ENCODE results near the gene GRIP2. TPM values are rescaled to one million over a fixed set of nuclear protein-coding genes. Genes with fewer than 3 reads are reported as not detected.

The GRIP2 gene
- total and polyA plus RNA-seq, 12 donors = 0.09 to 2.5 (median 1.1) TPM

- Histone ChIP-seq H3K4me1 (replicated peaks in 1 of 2) (no peaks in the 10 kb centered on the region), H3K27ac (no peak overlapping the region), H3K9me3 (replicated peaks in 1 of 3) (no peaks in the 10 kb centered on the region), H3K27me3 (no peaks in the 10 kb centered on the region), H3K4me3 (no peak overlapping the region), H3K36me3 (replicated peaks in 1 of 2) (no peaks in the 10 kb centered on the region)
- intact Hi-C loops (cut with DNase I) = no loop called here
- TF ChIP-seq CTCF (IDR thresholded peaks at IDR 0.05) (no peak), POLR2A (IDR thresholded peaks at IDR 0.05) (no peak)
- DNase-seq = no peak
- WGBS, 4 donors = 71 to 88% (median 73%) methylated on average over 1 of the region's 1 CpG
Measured at GRCh38 chr3:14519406-14519805, 20.7 kb downstream of the GRIP2 start.

GRCh38 chr3:14518893-14519292 lies 21.2 kb downstream of the GRIP2 start:
- TF ChIP-seq POLR2A (IDR thresholded peaks at IDR 0.05) (no peak), CTCF (IDR thresholded peaks at IDR 0.05) (no peak)
- intact Hi-C loops (cut with DNase I) = no loop called here
- Histone ChIP-seq H3K9me3 (replicated peaks in 1 of 3) (no peaks in the 10 kb centered on the region), H3K4me3 (no peak overlapping the region), H3K36me3 (replicated peaks in 1 of 2) (no peaks in the 10 kb centered on the region), H3K4me1 (replicated peaks in 1 of 2) (no peaks in the 10 kb centered on the region), H3K27me3 (no peaks in the 10 kb centered on the region), H3K27ac (no peak overlapping the region)
- WGBS, 4 donors = 89 to 91% (median 90%) methylated on average over 11 of the region's 11 CpGs
- no peak for DNase-seq

- DNase-seq = peak in 1 of 7 donors; percentile 1
- Histone ChIP-seq H3K9me3 (replicated peaks in 1 of 3) (no peaks in the 10 kb centered on the region), H3K27me3 (no peaks in the 10 kb centered on the region), H3K4me3 (no peak overlapping the region), H3K36me3 (replicated peaks in 1 of 2) (no peaks in the 10 kb centered on the region), H3K27ac (no peak overlapping the region), H3K4me1 (replicated peaks in 1 of 2) (no peaks in the 10 kb centered on the region)
- intact Hi-C loops (cut with DNase I) = no loop called here
- TF ChIP-seq CTCF (IDR thresholded peaks at IDR 0.05) (no peak), POLR2A (IDR thresholded peaks at IDR 0.05) (no peak)
- WGBS, 4 donors = 80 to 87% (median 83%) methylated on average over 7 of the region's 7 CpGs
Measured at GRCh38 chr3:14518432-14518802, 21.7 kb downstream of the GRIP2 start.

GRCh38 chr3:14517601-14518431 lies 22.3 kb downstream of the GRIP2 start:
- WGBS, 4 donors = 83 to 95% (median 86%) methylated on average over 10 to 22 of the region's 22 CpGs
- Histone ChIP-seq H3K4me1 (replicated peaks in 1 of 2) (no peaks in the 10 kb centered on the region), H3K36me3 (replicated peaks in 1 of 2) (no peaks in the 10 kb centered on the region), H3K4me3 (no peak overlapping the region), H3K27ac (no peak overlapping the region), H3K27me3 (no peaks in the 10 kb centered on the region), H3K9me3 (replicated peaks in 1 of 3) (no peaks in the 10 kb centered on the region)
- DNase-seq = peak in 1 of 7 donors; percentile 5
- TF ChIP-seq CTCF (IDR thresholded peaks at IDR 0.05) (no peak), POLR2A (IDR thresholded peaks at IDR 0.05) (no peak)
- intact Hi-C loops (cut with DNase I) = no loop called here
